K562 treated with DMSO at 1 percent for 48 hours (cell line): Measurements from ENCODE around the gene ADH4. TPM values are rescaled to one million over a fixed set of nuclear protein-coding genes. Genes with fewer than 3 reads are reported as not detected.

Experiments used
- total RNA-seq: library from RNA; unstranded; fragments of 300-600 nt; gene quantifications from 2 replicates; pipeline ENCODE4 v1.2.3, GENCODE V29; 2022; ENCODE audit warnings: low replicate concordance; ENCODE audit errors: extremely low read depth

ADH4 gene
- total RNA-seq: not detected in 2 replicates

GRCh38 chr4:99144070-99144469, at the start of gene ADH4:
ADH4 (minus strand) TSS chr4:99144297; CDS start chr4:99144222, 75 bp downstream.

GRCh38 chr4:99088481-99089365, 55.4 kb downstream of the ADH4 start, which contains the start of gene ADH5:
ADH5 (minus strand) TSS chr4:99088788; CDS start chr4:99088700, 88 bp downstream.

Other genes starting within 250 kb of the ADH4 start
- not detected in 2 replicates for gene EIF4E, start 215.2 kb downstream of the ADH4 start, total RNA-seq
- 135 TPM in 1 of 2 replicates, not detected in the other for gene METAP1, start 148.6 kb downstream of the ADH4 start, total RNA-seq
- not detected in 2 replicates for gene ADH5, start 55.5 kb downstream of the ADH4 start, total RNA-seq
- gene ADH6, start 74.9 kb upstream of the ADH4 start, total RNA-seq: not detected in 2 replicates
- not detected in 2 replicates for gene ADH1A, start 146.7 kb upstream of the ADH4 start, total RNA-seq
- gene ADH1B, start 177.1 kb upstream of the ADH4 start, total RNA-seq: not detected in 2 replicates
- not detected in 2 replicates for gene ADH1C, start 208.4 kb upstream of the ADH4 start, total RNA-seq